Measurements from ENCODE around the gene MBD5.

The MBD5 gene

DNA sequence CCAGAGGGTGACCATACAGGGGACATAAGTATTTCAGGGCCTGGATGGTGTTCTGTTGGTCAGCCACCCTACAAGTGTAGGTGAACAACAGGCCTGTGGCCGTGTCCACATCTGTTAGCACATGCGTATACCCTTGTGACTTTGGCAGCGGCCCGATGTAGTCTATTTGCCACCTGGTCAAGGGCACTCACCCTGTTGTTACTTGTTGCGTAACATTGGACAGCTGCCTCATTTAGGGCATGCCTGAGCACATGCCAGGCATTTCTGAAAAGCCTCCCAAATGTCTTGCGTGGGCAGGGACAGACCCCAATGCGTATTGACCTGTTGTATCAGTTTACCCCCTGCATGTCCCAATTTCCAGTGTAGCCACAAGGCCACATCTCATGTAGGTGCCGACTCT lies 235.0 kb downstream of the MBD5 start:
- in situ Hi-C loops (cut with MboI; ENCODE audit: low sequenced_read_pairs, unreplicated experiment) = no loop called here
- no peak for DNase-seq (ENCODE audit: low spot score)
- TF ChIP-seq CTCF (IDR thresholded peaks at IDR 0.05; ENCODE audit: borderline replicate concordance, control extremely low read depth, extremely low read depth, insufficient read depth, missing control alignments) = no peak

DNA sequence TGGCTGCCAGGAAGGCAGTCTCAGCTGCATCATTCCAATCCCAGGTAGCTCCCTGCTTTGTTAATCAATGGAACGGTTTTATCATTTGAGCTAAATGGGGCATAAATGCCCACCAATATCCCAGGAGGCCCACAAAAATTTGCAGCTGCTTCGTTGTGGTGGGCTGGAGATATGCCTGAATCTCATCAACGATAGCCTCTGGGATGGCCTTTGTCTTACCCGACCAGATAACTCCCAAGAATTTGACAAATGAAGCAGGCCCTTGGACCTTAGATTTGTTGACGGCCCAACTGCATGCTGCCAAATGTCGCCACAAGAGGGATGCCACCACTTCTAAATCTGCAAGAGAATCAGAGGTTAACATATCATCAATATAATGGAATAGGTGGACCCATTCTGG lies 236.4 kb downstream of the MBD5 start:
- DNase-seq (ENCODE audit: low spot score) = no peak
- no peak for TF ChIP-seq CTCF (IDR thresholded peaks at IDR 0.05; ENCODE audit: borderline replicate concordance, control extremely low read depth, extremely low read depth, insufficient read depth, missing control alignments)
- in situ Hi-C loops (cut with MboI; ENCODE audit: low sequenced_read_pairs, unreplicated experiment) = no loop called here

DNA sequence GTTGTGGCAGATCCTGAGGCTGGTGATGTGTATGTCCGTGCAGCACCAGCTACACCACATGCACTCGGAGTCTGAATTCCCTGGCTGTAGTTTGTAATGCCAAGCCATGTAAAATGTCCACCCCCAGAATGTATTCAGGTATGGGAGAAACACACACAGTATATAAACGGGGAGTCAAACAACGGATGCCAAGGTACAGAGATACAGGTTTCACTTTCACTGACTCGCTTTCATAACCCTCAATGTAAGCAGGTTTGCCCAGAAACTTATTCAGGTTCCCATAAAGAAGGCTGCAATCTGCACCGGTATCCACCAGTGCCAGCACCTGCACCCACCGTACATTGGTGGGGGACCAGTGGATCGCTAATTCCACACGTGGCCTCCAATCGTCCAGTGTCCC lies 237.2 kb downstream of the MBD5 start:
- in situ Hi-C loops (cut with MboI; ENCODE audit: low sequenced_read_pairs, unreplicated experiment) = no loop called here
- TF ChIP-seq CTCF (IDR thresholded peaks at IDR 0.05; ENCODE audit: borderline replicate concordance, control extremely low read depth, extremely low read depth, insufficient read depth, missing control alignments) = no peak
- DNase-seq (ENCODE audit: low spot score) = no peak

- TF ChIP-seq CTCF (IDR thresholded peaks at IDR 0.05; ENCODE audit: borderline replicate concordance, control extremely low read depth, extremely low read depth, insufficient read depth, missing control alignments) = no peak
- DNase-seq (ENCODE audit: low spot score) = no peak
- in situ Hi-C loops (cut with MboI; ENCODE audit: low sequenced_read_pairs, unreplicated experiment) = no loop called here
Measured at GRCh38 chr2:148259674-148260073, 238.8 kb downstream of the MBD5 start.

GRCh38 chr2:148263890-148264289 lies 243.0 kb downstream of the MBD5 start:
- in situ Hi-C loops (cut with MboI; ENCODE audit: low sequenced_read_pairs, unreplicated experiment) = no loop called here
- no peak for TF ChIP-seq CTCF (IDR thresholded peaks at IDR 0.05; ENCODE audit: borderline replicate concordance, control extremely low read depth, extremely low read depth, insufficient read depth, missing control alignments)
- no peak for DNase-seq (ENCODE audit: low spot score)

DNA sequence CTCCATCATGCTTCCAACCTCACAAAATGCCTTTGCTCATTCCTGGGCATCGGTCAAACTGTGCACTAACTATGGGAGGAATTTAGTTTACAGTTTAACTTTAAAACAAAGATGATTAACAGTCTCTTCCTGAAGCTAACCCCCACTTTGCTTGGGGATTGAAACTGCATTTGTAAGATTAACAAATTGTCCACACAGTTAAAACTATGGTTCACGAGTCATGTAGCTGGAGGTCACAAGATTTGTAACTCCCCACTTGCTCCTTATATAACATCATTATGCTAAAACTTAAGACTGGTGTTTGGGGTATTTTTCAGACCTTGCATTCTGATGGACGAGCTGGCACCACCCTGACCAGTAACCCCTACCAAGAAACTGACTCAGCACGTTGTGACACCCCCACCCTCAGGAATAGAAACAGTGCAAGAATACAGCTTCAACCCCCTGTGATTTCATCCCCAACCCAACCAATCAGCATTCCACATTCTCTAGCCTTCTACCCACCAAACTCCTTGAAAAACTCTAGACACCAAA lies 252.3 kb downstream of the MBD5 start:
- no peak for DNase-seq (ENCODE audit: low spot score)
- in situ Hi-C loops (cut with MboI; ENCODE audit: low sequenced_read_pairs, unreplicated experiment) = no loop called here
- no peak for TF ChIP-seq CTCF (IDR thresholded peaks at IDR 0.05; ENCODE audit: borderline replicate concordance, control extremely low read depth, extremely low read depth, insufficient read depth, missing control alignments)

DNA sequence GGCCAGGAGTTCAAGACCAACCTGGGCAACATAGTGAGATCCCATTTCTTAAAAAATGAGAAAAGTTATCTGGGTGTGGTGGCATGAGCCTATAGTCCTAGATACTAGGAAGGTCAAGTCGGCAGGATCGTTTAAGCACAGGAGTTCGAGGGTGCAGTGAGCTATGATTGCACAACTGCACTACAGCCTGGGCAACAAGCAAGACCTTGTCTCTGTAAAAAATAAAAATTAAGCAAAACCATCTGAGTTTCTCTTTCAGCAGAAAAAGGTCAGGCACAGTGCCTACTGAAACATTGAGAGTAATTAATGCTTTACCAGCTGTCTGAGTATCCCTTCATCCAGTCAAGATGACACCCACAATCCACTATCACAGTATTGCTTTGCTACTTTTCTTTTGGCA lies 258.3 kb downstream of the MBD5 start:
- DNase-seq (ENCODE audit: low spot score) = no peak
- no peak for TF ChIP-seq CTCF (IDR thresholded peaks at IDR 0.05; ENCODE audit: borderline replicate concordance, control extremely low read depth, extremely low read depth, insufficient read depth, missing control alignments)
- in situ Hi-C loops (cut with MboI; ENCODE audit: low sequenced_read_pairs, unreplicated experiment) = no loop called here

Data from GM13976 (cell line).